SIG-M5 treated with dmso at 0.1 percent for 504 hours (cell line): ENCODE measurements around the gene INPP5A.
A peak's percentile ranks its signal among the peaks of the same experiment; 100 is the strongest.
"Not testable (repeated sequence)": the region's sequence is repeated elsewhere in the genome, so short reads cannot be mapped to it uniquely, and the experiment has no call there.

ENCODE experiments used
- DNase-seq: peaks from one replicate; lab custom pipeline; 2025; ENCODE audit not compliant: unreplicated experiment; lab: John Stamatoyannopoulos, UW

Gene INPP5A

GRCh38 chr10:132547421-132547861 lies 9.9 kb downstream of the INPP5A start:
- DNase-seq, result no peak

DNA sequence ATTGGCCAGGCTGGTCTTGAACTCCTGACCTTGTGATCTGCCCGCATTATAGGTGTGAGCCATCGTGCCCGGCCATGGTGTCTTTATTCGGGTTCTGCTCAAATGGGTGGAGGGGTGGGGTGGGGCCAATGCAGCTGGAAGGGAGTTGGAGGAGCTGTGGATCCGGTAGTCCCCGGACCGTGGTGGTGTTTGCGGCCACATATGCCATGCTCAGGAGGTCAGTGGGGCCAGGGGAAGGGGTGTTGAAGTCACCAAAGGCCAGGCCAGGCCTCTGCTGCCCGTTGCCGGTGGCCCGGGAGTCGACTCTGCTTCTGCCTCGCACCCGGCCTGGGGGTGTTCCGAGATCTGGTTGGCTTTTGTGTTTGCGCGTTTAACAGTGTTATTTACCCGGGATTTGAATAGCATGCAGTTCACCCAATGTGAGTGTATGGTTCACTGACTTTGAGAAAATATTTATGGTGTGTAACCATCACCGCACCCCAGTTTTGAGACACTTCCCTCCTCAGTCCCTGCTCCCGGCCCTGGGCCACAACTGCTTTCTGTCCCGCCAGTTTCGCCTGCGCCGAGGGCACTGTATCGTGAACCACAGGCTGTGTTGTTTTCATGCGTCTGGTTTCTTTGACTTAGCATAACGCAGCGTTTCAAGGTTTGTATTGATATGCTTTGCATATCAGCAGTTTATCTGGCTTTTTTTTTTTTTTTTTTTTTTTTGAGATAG lies 10.7 kb downstream of the INPP5A start:
- no peak for DNase-seq

- no peak for DNase-seq
Observed at GRCh38 chr10:132548869-132549268, 11.3 kb downstream of the INPP5A start.

DNA sequence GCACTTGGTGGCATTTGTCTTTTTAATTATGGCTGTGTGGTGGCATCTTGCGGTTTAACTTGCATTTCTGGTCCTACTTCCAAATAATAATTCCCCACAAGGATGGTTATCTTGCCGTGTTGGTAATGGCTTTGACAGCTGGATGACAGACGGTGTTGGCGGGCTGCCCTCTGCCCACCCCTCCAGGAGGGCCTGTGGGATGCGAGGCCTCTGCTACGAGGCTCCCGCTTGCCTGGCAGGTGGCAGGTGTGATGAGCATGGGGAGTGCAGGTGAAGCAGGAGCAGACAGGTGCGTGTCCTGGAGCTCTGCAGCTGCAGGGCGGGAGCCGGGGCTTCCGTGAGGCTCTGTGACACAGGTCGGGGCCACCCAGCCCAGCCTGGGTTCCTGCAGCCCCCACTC lies 11.8 kb downstream of the INPP5A start:
- no peak for DNase-seq

GRCh38 chr10:132550366-132551092 lies 12.9 kb downstream of the INPP5A start:
- DNase-seq, result no peak

- DNase-seq, result peak; percentile 81
Observed at GRCh38 chr10:132551093-132551807, 13.7 kb downstream of the INPP5A start.

DNA sequence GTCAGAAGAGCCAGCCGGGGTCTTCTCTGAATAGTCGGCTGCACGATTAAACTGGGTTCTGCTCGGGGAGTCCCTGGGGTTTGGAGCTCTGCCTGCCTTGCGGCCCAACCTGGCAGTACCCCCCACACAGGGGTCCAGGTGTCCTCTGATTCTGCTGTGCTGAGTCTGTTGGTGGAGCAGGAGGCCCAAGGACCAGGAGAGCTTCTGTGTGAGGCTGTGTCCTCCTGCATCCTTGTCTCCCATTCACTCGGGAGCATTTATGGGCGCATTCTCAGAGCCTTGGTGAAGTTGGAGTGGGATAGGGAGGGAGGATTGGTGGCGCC lies 14.2 kb downstream of the INPP5A start:
- no peak for DNase-seq

GRCh38 chr10:132552635-132553034 lies 15.0 kb downstream of the INPP5A start:
- not testable (repeated sequence) for DNase-seq

DNA sequence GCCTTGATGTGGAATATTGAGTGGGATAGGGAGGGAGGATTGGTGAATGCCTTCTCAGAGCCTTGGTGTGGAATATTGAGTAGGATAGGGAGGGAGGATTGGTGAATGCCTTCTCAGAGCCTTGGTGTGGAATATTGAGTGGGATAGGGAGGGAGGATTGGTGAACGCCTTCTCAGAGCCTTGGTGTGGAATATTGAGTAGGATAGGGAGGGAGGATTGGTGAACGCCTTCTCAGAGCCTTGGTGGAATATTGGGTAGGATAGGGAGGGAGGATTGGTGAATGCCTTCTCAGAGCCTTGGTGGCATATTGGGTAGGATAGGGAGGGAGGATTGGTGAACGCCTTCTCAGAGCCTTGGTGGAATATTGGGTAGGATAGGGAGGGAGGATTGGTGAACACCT lies 16.0 kb downstream of the INPP5A start:
- DNase-seq, result not testable (repeated sequence)

DNA sequence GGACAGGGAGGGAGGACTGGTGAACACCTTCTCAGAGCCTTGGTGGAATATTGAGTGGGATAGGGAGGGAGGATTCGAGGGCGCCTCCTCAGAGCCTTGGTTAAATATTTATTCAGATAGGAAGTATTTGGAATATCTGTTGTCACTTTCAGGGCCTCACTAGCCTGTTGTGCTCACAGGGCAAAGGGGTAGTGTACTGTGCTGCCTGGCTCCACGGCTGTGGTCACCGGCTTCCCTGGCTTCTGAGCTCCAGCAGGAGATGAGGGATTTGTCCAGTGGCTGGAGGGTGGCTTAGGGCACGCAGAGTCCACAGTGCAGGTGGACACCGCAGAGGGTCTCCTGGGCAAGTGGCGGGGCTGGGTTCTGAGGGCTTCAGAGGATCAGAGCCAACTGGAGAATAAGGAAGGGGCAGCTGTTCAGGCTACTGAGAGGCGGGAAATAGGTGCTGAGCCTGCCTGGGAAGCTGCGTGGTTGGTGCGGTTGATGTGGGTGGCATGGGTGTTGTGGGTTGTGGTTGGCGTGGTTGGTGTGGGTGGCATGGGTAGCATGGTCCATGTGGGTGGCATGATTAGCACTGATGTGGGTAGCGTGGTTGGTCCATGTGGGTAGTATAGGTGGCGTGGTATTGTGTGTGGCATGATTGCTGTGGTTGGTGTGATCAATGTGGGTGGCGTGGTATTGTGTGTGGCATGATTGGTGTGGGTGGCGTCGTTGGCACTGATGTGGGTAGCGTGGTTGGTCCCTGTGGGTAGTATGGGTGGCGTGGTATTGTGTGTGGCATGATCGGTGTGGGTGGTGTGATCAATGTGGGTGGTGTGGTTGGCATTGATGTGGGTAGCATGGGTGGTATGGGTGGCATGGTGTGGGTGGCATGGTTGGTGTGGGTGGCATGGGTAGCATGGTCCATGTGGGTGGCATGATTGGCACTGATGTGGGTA lies 16.7 kb downstream of the INPP5A start:
- DNase-seq, result no peak

DNA sequence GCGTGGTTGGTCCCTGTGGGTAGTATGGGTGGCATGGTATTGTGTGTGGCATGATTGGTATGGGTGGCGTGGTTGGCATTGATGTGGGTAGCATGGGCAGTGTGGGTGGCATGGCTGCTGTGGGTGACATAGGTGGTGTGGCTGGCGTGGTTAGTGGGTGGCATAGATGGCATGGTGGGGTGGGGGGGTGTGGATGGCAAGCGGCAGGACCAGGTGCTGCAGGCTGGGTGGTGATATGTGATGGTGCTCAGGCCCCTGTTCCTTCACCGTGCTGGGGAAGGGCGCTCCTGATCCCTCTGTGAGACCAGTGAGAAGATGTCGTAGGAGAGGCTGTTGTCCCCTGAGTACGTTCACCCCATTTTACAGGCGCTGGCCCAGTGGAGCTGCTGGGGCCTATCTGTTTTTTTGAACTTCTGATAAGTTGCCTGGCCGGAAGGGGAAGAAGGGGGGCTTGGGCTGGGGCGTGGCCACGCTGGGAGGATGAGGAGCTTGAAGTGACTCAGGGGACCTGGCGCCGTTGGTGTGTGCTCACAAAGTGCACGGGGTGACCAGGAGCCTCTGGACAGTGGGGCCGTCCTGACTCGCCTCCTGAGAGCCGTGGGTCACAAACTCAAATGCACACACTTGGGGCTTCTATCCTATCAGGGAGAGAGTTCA lies 17.5 kb downstream of the INPP5A start:
- DNase-seq, result no peak

DNA sequence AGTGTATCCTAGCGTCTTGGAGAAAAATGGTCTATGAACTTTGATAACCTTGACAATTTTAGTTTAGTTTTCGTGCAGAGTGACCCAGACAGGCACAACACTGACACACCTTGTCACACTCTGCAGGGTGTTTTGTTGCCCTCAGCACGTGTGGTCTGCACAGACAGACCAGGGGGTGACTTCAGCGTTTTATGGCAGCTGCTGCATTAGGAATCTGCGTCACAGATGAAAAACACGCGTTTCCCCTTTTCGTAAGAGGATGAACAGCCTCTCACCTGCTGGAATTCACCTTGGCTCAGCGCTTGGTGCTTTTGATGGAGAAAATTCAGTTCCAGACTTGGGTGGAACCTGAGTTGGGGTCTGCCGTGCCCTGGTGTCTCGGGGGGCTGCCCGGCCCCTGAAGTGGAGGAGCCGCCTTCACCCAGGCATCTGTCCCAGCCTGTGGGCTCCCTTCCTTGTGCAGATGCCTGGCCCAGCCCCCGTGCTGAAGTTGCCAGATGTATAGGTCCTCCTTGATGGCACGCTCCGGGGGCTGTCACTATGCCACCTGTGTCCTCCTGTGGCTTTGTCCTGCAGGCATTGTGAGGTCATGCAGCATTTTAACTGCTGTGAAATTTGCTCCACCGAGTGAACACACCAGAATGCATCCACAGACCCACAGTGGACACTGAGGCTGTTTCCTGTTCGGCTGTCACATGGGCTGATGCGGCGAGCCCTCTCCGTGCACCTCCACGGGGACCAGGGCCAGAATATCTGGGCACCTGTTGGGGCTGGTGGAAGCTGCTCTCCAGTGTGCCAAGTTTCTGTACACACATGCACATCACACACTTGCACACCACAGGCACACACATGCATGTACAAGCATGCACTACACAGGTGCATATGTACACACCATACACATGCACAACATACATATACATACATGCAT lies 18.3 kb downstream of the INPP5A start:
- no peak for DNase-seq

GRCh38 chr10:132556994-132557441 lies 19.4 kb downstream of the INPP5A start:
- DNase-seq, result peak; percentile 22

GRCh38 chr10:132557696-132558515 lies 20.3 kb downstream of the INPP5A start:
- DNase-seq, result no peak

DNA sequence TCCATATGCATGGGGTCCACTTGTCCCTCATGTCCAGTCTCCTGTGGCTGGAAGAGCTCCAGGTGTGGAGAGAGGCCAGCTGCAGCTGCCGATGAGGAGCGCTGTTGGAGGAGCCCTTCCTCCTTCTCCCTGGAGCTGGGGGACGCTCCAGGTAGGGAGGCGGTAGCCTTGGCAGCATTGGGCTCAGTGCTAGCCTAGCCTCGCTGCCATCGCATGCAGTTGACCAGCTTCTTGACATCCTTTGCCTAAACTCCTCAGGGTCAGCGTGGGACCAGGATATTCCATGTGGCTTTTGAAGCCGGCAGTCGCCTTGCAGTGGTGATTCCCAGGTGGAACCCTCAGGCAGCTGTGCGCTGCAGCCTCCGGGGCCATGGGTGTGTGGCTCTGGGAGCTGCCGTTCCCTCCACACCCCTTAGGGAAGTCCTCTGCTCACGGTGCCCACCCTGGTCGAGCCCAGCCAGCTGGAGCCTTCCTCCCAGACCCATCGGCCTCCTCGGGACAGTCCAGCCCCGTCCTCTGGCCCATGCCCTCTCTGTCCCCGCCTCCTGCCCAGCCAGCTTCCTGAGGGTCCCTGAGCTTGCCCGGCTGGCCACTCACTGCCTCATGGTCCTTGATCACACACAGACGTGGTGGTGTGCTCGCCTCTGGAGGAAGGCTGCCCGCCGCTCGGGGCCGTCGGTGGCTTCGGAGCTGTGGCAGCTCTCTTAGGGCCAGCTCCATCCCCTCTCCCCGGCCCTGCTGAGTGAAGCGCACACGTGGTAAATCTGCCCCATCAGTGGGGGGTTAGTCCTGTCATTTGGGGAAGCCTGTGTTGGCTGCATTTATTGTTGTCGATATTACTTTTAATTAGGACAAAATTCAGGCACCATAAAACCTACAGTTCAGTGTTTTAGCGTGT lies 21.2 kb downstream of the INPP5A start:
- DNase-seq, result no peak

DNA sequence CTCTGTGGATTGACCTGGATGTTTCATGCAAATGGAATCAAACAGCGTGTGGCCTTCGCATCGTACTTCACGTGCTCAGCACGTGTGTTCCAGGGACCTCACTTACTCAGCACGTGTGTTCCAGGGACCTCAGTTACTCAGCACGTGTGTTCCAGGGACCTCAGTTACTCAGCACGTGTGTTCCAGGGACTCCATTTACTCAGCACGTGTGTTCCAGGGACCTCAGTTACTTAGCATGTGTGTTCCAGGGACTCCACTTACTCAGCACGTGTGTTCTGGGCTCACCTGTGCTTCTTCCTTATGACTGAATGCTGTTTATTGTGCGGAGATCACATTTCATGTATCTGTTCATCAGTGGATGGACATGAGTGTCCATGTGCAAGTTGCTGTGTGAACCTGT lies 22.0 kb downstream of the INPP5A start:
- DNase-seq, result no peak

- peak; percentile 61 for DNase-seq
Observed at GRCh38 chr10:132560241-132560731, 22.7 kb downstream of the INPP5A start.
